GM12892 (cell line): ENCODE results near the gene OTUD6A.

Source experiments
- POLR2A ChIP-seq: IDR thresholded peaks from 2 replicates; pipeline ENCODE4 v1.6.1; 2011; ENCODE audit warnings: low read depth, low read length, control low read depth
- POLR2AphosphoS5 ChIP-seq: IDR thresholded peaks from 2 replicates; pipeline ENCODE4 v1.6.1; 2011; ENCODE audit warnings: low read depth, low read length, control low read depth
- TAF1 ChIP-seq: IDR thresholded peaks from 2 replicates; pipeline ENCODE4 v1.6.1; 2011; ENCODE audit warnings: low read depth, mild to moderate bottlenecking, control low read depth, low read length, borderline replicate concordance

- TF ChIP-seq TAF1 (no peak), POLR2A (no peak), POLR2AphosphoS5 (no peak)
Measured at GRCh38 chrX:70025464-70025863, 36.8 kb upstream of the OTUD6A start.
